ENCODE measurements around the gene ABL2.

Gene ABL2

GRCh38 chr1:179121159-179121938, 108.1 kb downstream of the ABL2 start:
- no peak overlapping the region for H2BK12ac ChIP-seq (ENCODE audit: low read length in 2 of 2)
- H2BK5ac ChIP-seq (ENCODE audit: low read depth, low read length, poor library complexity, severe bottlenecking), result no peak overlapping the region
- no peak overlapping the region for H2AFZ ChIP-seq (ENCODE audit: low read depth, low read length)
- 86% methylated on average over 7 of the region's 7 CpGs for WGBS
- H3K9ac ChIP-seq (ENCODE audit: low read length), result peak overlapping the region; percentile 56
- H3K4me2 ChIP-seq (ENCODE audit: low read length, poor library complexity, severe bottlenecking), result no peak overlapping the region
- no peak overlapping the region for H4K91ac ChIP-seq (ENCODE audit: low read length)
- peak; percentile 66 for DNase-seq
- H2BK120ac ChIP-seq (ENCODE audit: low read depth, low read length), result no peak overlapping the region
- H3K4ac ChIP-seq (ENCODE audit: low read depth in 1 of 2, low read length in 2 of 2), result no peak overlapping the region
- H3K27ac ChIP-seq (ENCODE audit: low read length, poor library complexity, severe bottlenecking), result peak overlapping the region; percentile 41
- no peak overlapping the region for H2BK15ac ChIP-seq (ENCODE audit: low read depth, poor library complexity, severe bottlenecking)
- H3K27me3 ChIP-seq (ENCODE audit: control insufficient read depth in 1 of 2, insufficient read depth in 1 of 2, low read length in 2 of 2), result no peaks in the 10 kb centered on the region
- H3K18ac ChIP-seq (ENCODE audit: low read depth in 1 of 2, low read length in 2 of 2), result no peak overlapping the region
- no peak overlapping the region for H3K14ac ChIP-seq (ENCODE audit: low read length in 2 of 2)
- H3K79me1 ChIP-seq (replicated peaks; ENCODE audit: low read length, poor library complexity, severe bottlenecking), result peaks cover 13% of the 10 kb centered on the region
- H3K36me3 ChIP-seq (ENCODE audit: control insufficient read depth in 1 of 2, insufficient read depth in 2 of 2, low read depth in 1 of 2, low read length in 2 of 2), result peaks cover 45 to 93% of the 10 kb centered on the region in 2 experiments
- H3K9me3 ChIP-seq (ENCODE audit: control insufficient read depth, low read length), result no peaks in the 10 kb centered on the region
- no peak overlapping the region for H3K4me3 ChIP-seq (ENCODE audit: insufficient read depth in 1 of 2, low read depth in 1 of 2, low read length in 2 of 2)
- no peak overlapping the region for H3K23ac ChIP-seq (ENCODE audit: low read length in 2 of 2)
- H4K8ac ChIP-seq (ENCODE audit: low read length), result no peak overlapping the region
- H3K4me1 ChIP-seq (ENCODE audit: control insufficient read depth, insufficient read depth, low read depth, low read length), result peaks cover 4% of the 10 kb centered on the region
- H2AK5ac ChIP-seq (ENCODE audit: low read length, severe bottlenecking), result peak overlapping the region; percentile 95

GRCh38 chr1:179120736-179121135, 108.7 kb downstream of the ABL2 start:
- peaks cover 43 to 93% of the 10 kb centered on the region in 2 experiments for H3K36me3 ChIP-seq (ENCODE audit: control insufficient read depth in 1 of 2, insufficient read depth in 2 of 2, low read depth in 1 of 2, low read length in 2 of 2)
- no peak overlapping the region for H4K8ac ChIP-seq (ENCODE audit: low read length)
- H2BK5ac ChIP-seq (ENCODE audit: low read depth, low read length, poor library complexity, severe bottlenecking), result no peak overlapping the region

GRCh38 chr1:179119513-179119912, 110.0 kb downstream of the ABL2 start:
- H2BK5ac ChIP-seq (ENCODE audit: low read depth, low read length, poor library complexity, severe bottlenecking), result no peak overlapping the region
- H4K91ac ChIP-seq (ENCODE audit: low read length), result no peak overlapping the region
- H2AK5ac ChIP-seq (ENCODE audit: low read length, severe bottlenecking), result no peak overlapping the region
- no peak overlapping the region for H2BK15ac ChIP-seq (ENCODE audit: low read depth, poor library complexity, severe bottlenecking)
- peaks cover 3% of the 10 kb centered on the region for H3K4me1 ChIP-seq (ENCODE audit: control insufficient read depth, insufficient read depth, low read depth, low read length)
- no peak overlapping the region for H2BK12ac ChIP-seq (ENCODE audit: low read length in 2 of 2)
- H3K36me3 ChIP-seq (ENCODE audit: control insufficient read depth in 1 of 2, insufficient read depth in 2 of 2, low read depth in 1 of 2, low read length in 2 of 2), result peaks cover 42 to 93% of the 10 kb centered on the region in 2 experiments
- H3K18ac ChIP-seq (ENCODE audit: low read depth in 1 of 2, low read length in 2 of 2), result no peak overlapping the region
- H3K4me3 ChIP-seq (ENCODE audit: insufficient read depth in 1 of 2, low read depth in 1 of 2, low read length in 2 of 2), result no peak overlapping the region
- no peak overlapping the region for H2AFZ ChIP-seq (ENCODE audit: low read depth, low read length)
- no peak overlapping the region for H4K8ac ChIP-seq (ENCODE audit: low read length)
- peaks cover 11% of the 10 kb centered on the region for H3K79me1 ChIP-seq (replicated peaks; ENCODE audit: low read length, poor library complexity, severe bottlenecking)
- no peak overlapping the region for H2BK120ac ChIP-seq (ENCODE audit: low read depth, low read length)
- H3K9ac ChIP-seq (ENCODE audit: low read length), result peak overlapping the region; percentile 57
- H3K9me3 ChIP-seq (ENCODE audit: control insufficient read depth, low read length), result no peaks in the 10 kb centered on the region
- H3K4ac ChIP-seq (ENCODE audit: low read depth in 1 of 2, low read length in 2 of 2), result no peak overlapping the region
- DNase-seq, result no peak
- no peak overlapping the region for H3K27ac ChIP-seq (ENCODE audit: low read length, poor library complexity, severe bottlenecking)
- no peak overlapping the region for H3K4me2 ChIP-seq (ENCODE audit: low read length, poor library complexity, severe bottlenecking)
- no peak overlapping the region for H3K14ac ChIP-seq (ENCODE audit: low read length in 2 of 2)
- H3K23ac ChIP-seq (ENCODE audit: low read length in 2 of 2), result no peak overlapping the region
- no peaks in the 10 kb centered on the region for H3K27me3 ChIP-seq (ENCODE audit: control insufficient read depth in 1 of 2, insufficient read depth in 1 of 2, low read length in 2 of 2)

More at GRCh38 chr1:179120736-179121135, 108.7 kb downstream of the ABL2 start:
- Histone ChIP-seq H3K9ac (ENCODE audit: low read length) (peak overlapping the region; percentile 56), H2AK5ac (ENCODE audit: low read length, severe bottlenecking) (no peak overlapping the region), H2BK12ac (ENCODE audit: low read length in 2 of 2) (no peak overlapping the region), H3K23ac (ENCODE audit: low read length in 2 of 2) (no peak overlapping the region), H3K14ac (ENCODE audit: low read length in 2 of 2) (no peak overlapping the region), H4K91ac (ENCODE audit: low read length) (no peak overlapping the region), H3K27me3 (ENCODE audit: control insufficient read depth in 1 of 2, insufficient read depth in 1 of 2, low read length in 2 of 2) (no peaks in the 10 kb centered on the region), H3K4me1 (ENCODE audit: control insufficient read depth, insufficient read depth, low read depth, low read length) (peaks cover 3% of the 10 kb centered on the region), H3K27ac (ENCODE audit: low read length, poor library complexity, severe bottlenecking) (no peak overlapping the region), H2AFZ (ENCODE audit: low read depth, low read length) (no peak overlapping the region), H3K4me3 (ENCODE audit: insufficient read depth in 1 of 2, low read depth in 1 of 2, low read length in 2 of 2) (no peak overlapping the region), H3K4ac (ENCODE audit: low read depth in 1 of 2, low read length in 2 of 2) (no peak overlapping the region), H2BK15ac (ENCODE audit: low read depth, poor library complexity, severe bottlenecking) (no peak overlapping the region), H3K18ac (ENCODE audit: low read depth in 1 of 2, low read length in 2 of 2) (no peak overlapping the region), H2BK120ac (ENCODE audit: low read depth, low read length) (no peak overlapping the region), H3K9me3 (ENCODE audit: control insufficient read depth, low read length) (no peaks in the 10 kb centered on the region), H3K79me1 (replicated peaks; ENCODE audit: low read length, poor library complexity, severe bottlenecking) (peaks cover 11% of the 10 kb centered on the region), H3K4me2 (ENCODE audit: low read length, poor library complexity, severe bottlenecking) (no peak overlapping the region)
- peak; percentile 52 for DNase-seq
- WGBS, result 72% methylated on average over 2 of the region's 2 CpGs

- 76% methylated on average over 3 of the region's 3 CpGs for WGBS
- H2AK5ac ChIP-seq (ENCODE audit: low read length, severe bottlenecking), result no peak overlapping the region
- no peak overlapping the region for H2AFZ ChIP-seq (ENCODE audit: low read depth, low read length)
- H4K91ac ChIP-seq (ENCODE audit: low read length), result no peak overlapping the region
- no peaks in the 10 kb centered on the region for H3K9me3 ChIP-seq (ENCODE audit: control insufficient read depth, low read length)
- no peak overlapping the region for H3K4me2 ChIP-seq (ENCODE audit: low read length, poor library complexity, severe bottlenecking)
- H3K18ac ChIP-seq (ENCODE audit: low read depth in 1 of 2, low read length in 2 of 2), result no peak overlapping the region
- H3K4me1 ChIP-seq (ENCODE audit: control insufficient read depth, insufficient read depth, low read depth, low read length), result no peaks in the 10 kb centered on the region
- no peak overlapping the region for H2BK15ac ChIP-seq (ENCODE audit: low read depth, poor library complexity, severe bottlenecking)
- H3K27me3 ChIP-seq (ENCODE audit: control insufficient read depth in 1 of 2, insufficient read depth in 1 of 2, low read length in 2 of 2), result no peaks in the 10 kb centered on the region
- no peak overlapping the region for H2BK120ac ChIP-seq (ENCODE audit: low read depth, low read length)
- peaks cover 20% of the 10 kb centered on the region for H3K79me1 ChIP-seq (replicated peaks; ENCODE audit: low read length, poor library complexity, severe bottlenecking)
- H3K9ac ChIP-seq (ENCODE audit: low read length), result peak overlapping the region; percentile 61
- DNase-seq, result no peak
- no peak overlapping the region for H3K4me3 ChIP-seq (ENCODE audit: insufficient read depth in 1 of 2, low read depth in 1 of 2, low read length in 2 of 2)
- no peak overlapping the region for H3K4ac ChIP-seq (ENCODE audit: low read depth in 1 of 2, low read length in 2 of 2)
- no peak overlapping the region for H2BK5ac ChIP-seq (ENCODE audit: low read depth, low read length, poor library complexity, severe bottlenecking)
- peaks cover 49 to 95% of the 10 kb centered on the region in 2 experiments for H3K36me3 ChIP-seq (ENCODE audit: control insufficient read depth in 1 of 2, insufficient read depth in 2 of 2, low read depth in 1 of 2, low read length in 2 of 2)
- H3K23ac ChIP-seq (ENCODE audit: low read length in 2 of 2), result no peak overlapping the region
- H2BK12ac ChIP-seq (ENCODE audit: low read length in 2 of 2), result no peak overlapping the region
- H3K27ac ChIP-seq (ENCODE audit: low read length, poor library complexity, severe bottlenecking), result no peak overlapping the region
- no peak overlapping the region for H4K8ac ChIP-seq (ENCODE audit: low read length)
- H3K14ac ChIP-seq (ENCODE audit: low read length in 2 of 2), result no peak overlapping the region
Measured at GRCh38 chr1:179115181-179115580, 114.3 kb downstream of the ABL2 start.
